Liver (tissue), 2 donors: ENCODE results near the gene CD96.

ENCODE experiments used
- CTCF ChIP-seq: fragments of 150-350 bp; IDR thresholded peaks from 2 replicates; pipeline ENCODE4 v1.5.1; 2017; ENCODE audit warnings: improper control_type of control experiment, low read depth, low read length; ENCODE audit not compliant: missing input control
- MAX ChIP-seq: IDR thresholded peaks from 2 replicates; pipeline ENCODE4 v1.6.1; 2016; ENCODE audit warnings: antibody characterized with exemption
- donor health status: healthy.

- TF ChIP-seq MAX (no peak), CTCF (no peak)
Measured at GRCh38 chr3:111692593-111693552, 150.9 kb downstream of the CD96 start.
